ENCODE measurements around the gene IGSF21.

IGSF21 gene

GRCh38 chr1:18263547-18264120 is 156.0 kb downstream of the IGSF21 start:
- no peak for TF ChIP-seq ZNF8 (CRISPR knock-in tag; IDR thresholded peaks at IDR 0.05)
- no peak for TF ChIP-seq TCF4 (CRISPR knock-in tag; IDR thresholded peaks at IDR 0.05; ENCODE audit: borderline replicate concordance)
- no peak for TF ChIP-seq ZC3H10 (CRISPR knock-in tag; IDR thresholded peaks at IDR 0.05)
- TF ChIP-seq PATZ1 (CRISPR knock-in tag; IDR thresholded peaks at IDR 0.05; ENCODE audit: borderline replicate concordance) = no peak
- TF ChIP-seq ISL1 (CRISPR knock-in tag; IDR thresholded peaks at IDR 0.05) = no peak
- no peak for TF ChIP-seq SNAI2 (CRISPR knock-in tag; IDR thresholded peaks at IDR 0.05)
- TF ChIP-seq CSRNP3 (CRISPR knock-in tag; IDR thresholded peaks at IDR 0.05) = no peak
- TF ChIP-seq ZNF70 (CRISPR knock-in tag; IDR thresholded peaks at IDR 0.05) = no peak
- TF ChIP-seq CSDC2 (CRISPR knock-in tag; IDR thresholded peaks at IDR 0.05) = no peak
- no peak for TF ChIP-seq ZFP30 (CRISPR knock-in tag; IDR thresholded peaks at IDR 0.05)
- no peak for TF ChIP-seq RARB (CRISPR knock-in tag; IDR thresholded peaks at IDR 0.05)
- TF ChIP-seq PPARA (CRISPR knock-in tag; IDR thresholded peaks at IDR 0.05; ENCODE audit: borderline replicate concordance) = no peak
- no peak for TF ChIP-seq ZFP3 (CRISPR knock-in tag; IDR thresholded peaks at IDR 0.05)
- TF ChIP-seq BACH2 (CRISPR knock-in tag; IDR thresholded peaks at IDR 0.05; ENCODE audit: borderline replicate concordance) = no peak
- no peak for TF ChIP-seq ARNTL (CRISPR knock-in tag; IDR thresholded peaks at IDR 0.05; ENCODE audit: borderline replicate concordance, low read depth)
- no peak for TF ChIP-seq CREB5 (CRISPR knock-in tag; IDR thresholded peaks at IDR 0.05; ENCODE audit: low read depth)
- no peak for TF ChIP-seq OSR1 (CRISPR knock-in tag; IDR thresholded peaks at IDR 0.05)
- no peak for TF ChIP-seq GLIS3 (CRISPR knock-in tag; IDR thresholded peaks at IDR 0.05)
- TF ChIP-seq ZNF565 (CRISPR knock-in tag; conservative IDR thresholded peaks at IDR 0.05; ENCODE audit: low read depth) = no peak
- no peak for ATAC-seq

GRCh38 chr1:18264450-18265039 is 156.9 kb downstream of the IGSF21 start:
- no peak for ATAC-seq

More at GRCh38 chr1:18264450-18265039, 156.9 kb downstream of the IGSF21 start:
- TF ChIP-seq POU6F1 (CRISPR knock-in tag; IDR thresholded peaks at IDR 0.05; ENCODE audit: borderline replicate concordance, low read depth) (no peak), GLIS3 (CRISPR knock-in tag; IDR thresholded peaks at IDR 0.05) (no peak), RARB (CRISPR knock-in tag; IDR thresholded peaks at IDR 0.05) (no peak), ZNF8 (CRISPR knock-in tag; IDR thresholded peaks at IDR 0.05) (no peak), TSHZ2 (CRISPR knock-in tag; IDR thresholded peaks at IDR 0.05) (no peak), ISL1 (CRISPR knock-in tag; IDR thresholded peaks at IDR 0.05) (no peak), PPARA (CRISPR knock-in tag; IDR thresholded peaks at IDR 0.05; ENCODE audit: borderline replicate concordance) (no peak)

All from SK-N-SH treated with all-trans-retinoic acid at 6 μM for 48 hours (cell line).